Measurements from ENCODE around the gene TMEFF2.

TMEFF2 gene

DNA sequence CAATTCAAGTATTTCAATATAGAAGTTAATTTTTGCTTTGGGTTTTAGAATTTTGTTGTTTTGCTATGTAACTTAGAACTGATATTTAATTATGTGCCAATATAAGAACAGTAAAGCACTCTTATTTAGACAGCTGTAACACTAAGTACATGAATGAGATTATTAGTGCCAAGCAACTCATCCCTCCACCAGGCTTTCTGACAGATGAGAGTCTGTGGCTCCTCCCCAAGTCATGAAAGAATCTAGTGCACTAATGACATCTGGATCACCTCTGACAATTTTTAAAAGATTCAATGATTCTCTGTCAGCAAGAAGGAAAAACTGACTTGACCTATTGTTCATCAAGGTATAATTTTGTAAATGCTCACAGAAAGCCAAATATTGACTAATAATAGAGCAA lies 67.8 kb downstream of the TMEFF2 start:
- no peak for TF ChIP-seq CTCF (IDR thresholded peaks at IDR 0.05; ENCODE audit: control insufficient read depth, insufficient read depth, low read depth, low read length, missing control alignments)
- no peak overlapping the region for H3K4me3 ChIP-seq (ENCODE audit: control insufficient read depth, low read depth, low read length)
- no peak for DNase-seq (ENCODE audit: low read depth)

DNA sequence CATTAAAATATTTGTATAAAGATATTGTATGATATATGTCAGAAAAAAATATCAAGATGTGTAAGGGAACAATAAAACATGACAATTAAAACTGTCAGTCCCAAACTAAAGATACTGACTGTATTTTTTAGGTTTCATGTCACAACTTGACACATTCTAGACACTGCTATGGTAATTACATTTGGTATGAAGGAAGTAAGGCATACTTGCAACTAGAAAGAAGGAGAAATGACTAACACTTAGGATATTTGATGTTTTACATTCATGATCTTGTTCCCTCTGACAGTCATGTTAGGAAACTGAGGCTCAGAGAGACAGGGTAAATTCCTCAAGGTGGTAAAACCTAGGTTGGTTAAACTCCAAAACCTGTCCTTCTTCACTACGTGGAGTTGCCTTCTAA lies 68.3 kb downstream of the TMEFF2 start:
- DNase-seq (ENCODE audit: low read depth) = no peak
- H3K4me3 ChIP-seq (ENCODE audit: control insufficient read depth, low read depth, low read length) = no peak overlapping the region
- TF ChIP-seq CTCF (IDR thresholded peaks at IDR 0.05; ENCODE audit: control insufficient read depth, insufficient read depth, low read depth, low read length, missing control alignments) = no peak

DNA sequence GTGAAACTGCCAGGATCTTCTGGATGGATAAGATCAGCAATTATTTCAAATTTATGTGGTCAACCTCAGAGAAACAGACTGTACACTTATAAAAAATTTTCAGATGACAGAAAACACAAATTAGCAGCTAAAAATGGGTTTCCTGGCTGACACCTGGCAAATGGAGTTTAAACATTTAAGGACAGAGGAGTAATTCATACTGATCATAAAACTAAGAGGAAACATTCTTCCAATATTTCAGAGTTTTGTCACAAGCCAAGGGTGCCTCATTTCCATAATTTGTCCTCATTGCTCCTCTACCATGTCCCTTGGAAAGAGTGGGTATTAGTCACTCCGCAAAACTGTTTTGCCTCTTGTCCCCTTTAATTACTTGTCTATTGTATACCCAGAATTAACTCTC lies 70.2 kb downstream of the TMEFF2 start:
- no peak overlapping the region for H3K4me3 ChIP-seq (ENCODE audit: control insufficient read depth, low read depth, low read length)
- no peak for TF ChIP-seq CTCF (IDR thresholded peaks at IDR 0.05; ENCODE audit: control insufficient read depth, insufficient read depth, low read depth, low read length, missing control alignments)
- DNase-seq (ENCODE audit: low read depth) = peak; percentile 11

- no peak for TF ChIP-seq CTCF (IDR thresholded peaks at IDR 0.05; ENCODE audit: control insufficient read depth, insufficient read depth, low read depth, low read length, missing control alignments)
- H3K4me3 ChIP-seq (ENCODE audit: control insufficient read depth, low read depth, low read length) = no peak overlapping the region
- DNase-seq (ENCODE audit: low read depth) = peak; percentile 29
Measured at GRCh38 chr2:192123847-192124246, 70.9 kb downstream of the TMEFF2 start.

DNA sequence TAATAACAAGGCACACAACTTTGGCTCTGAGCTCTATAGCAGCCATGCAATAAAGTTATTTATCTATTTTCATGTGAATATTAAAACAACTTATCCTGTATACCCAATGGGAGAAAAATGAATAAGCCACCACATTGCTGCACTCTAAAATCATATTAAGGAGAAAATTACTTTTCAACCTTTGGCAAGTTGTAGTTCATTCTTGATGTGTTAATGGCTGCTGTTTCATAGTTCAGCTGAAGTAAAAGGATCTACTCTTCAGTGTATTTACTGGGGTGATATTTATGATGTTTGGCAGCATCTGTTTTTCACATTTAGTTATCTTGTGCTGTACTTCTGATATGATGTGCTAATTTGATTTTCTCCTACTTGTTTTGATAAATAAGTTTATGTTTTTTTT lies 71.8 kb downstream of the TMEFF2 start:
- no peak overlapping the region for H3K4me3 ChIP-seq (ENCODE audit: control insufficient read depth, low read depth, low read length)
- no peak for TF ChIP-seq CTCF (IDR thresholded peaks at IDR 0.05; ENCODE audit: control insufficient read depth, insufficient read depth, low read depth, low read length, missing control alignments)
- DNase-seq (ENCODE audit: low read depth) = no peak

DNA sequence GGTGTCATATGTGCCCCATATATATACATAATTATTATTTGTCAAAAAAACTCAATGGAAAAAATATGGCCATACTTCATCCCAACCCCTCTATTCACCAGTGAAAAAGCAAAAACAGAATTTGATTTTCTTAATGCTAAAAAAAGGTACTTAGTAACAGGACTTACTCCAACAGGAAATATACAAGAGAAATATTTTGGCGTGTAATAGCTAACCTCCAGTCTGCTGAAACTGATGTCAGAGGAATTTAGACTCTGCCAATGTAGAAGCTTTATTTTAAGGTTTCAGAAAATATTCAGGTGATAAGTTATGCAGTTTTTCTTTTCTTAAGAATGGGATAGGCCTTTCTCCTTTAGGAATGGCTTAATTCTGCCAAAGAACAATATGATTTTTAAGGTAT lies 72.6 kb downstream of the TMEFF2 start:
- no peak overlapping the region for H3K4me3 ChIP-seq (ENCODE audit: control insufficient read depth, low read depth, low read length)
- TF ChIP-seq CTCF (IDR thresholded peaks at IDR 0.05; ENCODE audit: control insufficient read depth, insufficient read depth, low read depth, low read length, missing control alignments) = no peak
- DNase-seq (ENCODE audit: low read depth) = no peak

- DNase-seq (ENCODE audit: low read depth) = no peak
- H3K4me3 ChIP-seq (ENCODE audit: control insufficient read depth, low read depth, low read length) = no peak overlapping the region
- TF ChIP-seq CTCF (IDR thresholded peaks at IDR 0.05; ENCODE audit: control insufficient read depth, insufficient read depth, low read depth, low read length, missing control alignments) = no peak
Measured at GRCh38 chr2:192119536-192119935, 75.2 kb downstream of the TMEFF2 start.
